HG02623 (cell line): ENCODE measurements around the gene KRT33A.

Experiments
- ATAC-seq: cut with Tn5 transposase; IDR thresholded peaks from one replicate; pipeline ENCODE4 v1.9.1; 2021; ENCODE audit warnings: moderate library complexity; ENCODE audit not compliant: unreplicated experiment

The KRT33A gene

GRCh38 chr17:41304091-41304490 is 46.5 kb downstream of the KRT33A start:
- no peak for ATAC-seq

- ATAC-seq = no peak
Observed at GRCh38 chr17:41302981-41303380, 47.6 kb downstream of the KRT33A start.

DNA sequence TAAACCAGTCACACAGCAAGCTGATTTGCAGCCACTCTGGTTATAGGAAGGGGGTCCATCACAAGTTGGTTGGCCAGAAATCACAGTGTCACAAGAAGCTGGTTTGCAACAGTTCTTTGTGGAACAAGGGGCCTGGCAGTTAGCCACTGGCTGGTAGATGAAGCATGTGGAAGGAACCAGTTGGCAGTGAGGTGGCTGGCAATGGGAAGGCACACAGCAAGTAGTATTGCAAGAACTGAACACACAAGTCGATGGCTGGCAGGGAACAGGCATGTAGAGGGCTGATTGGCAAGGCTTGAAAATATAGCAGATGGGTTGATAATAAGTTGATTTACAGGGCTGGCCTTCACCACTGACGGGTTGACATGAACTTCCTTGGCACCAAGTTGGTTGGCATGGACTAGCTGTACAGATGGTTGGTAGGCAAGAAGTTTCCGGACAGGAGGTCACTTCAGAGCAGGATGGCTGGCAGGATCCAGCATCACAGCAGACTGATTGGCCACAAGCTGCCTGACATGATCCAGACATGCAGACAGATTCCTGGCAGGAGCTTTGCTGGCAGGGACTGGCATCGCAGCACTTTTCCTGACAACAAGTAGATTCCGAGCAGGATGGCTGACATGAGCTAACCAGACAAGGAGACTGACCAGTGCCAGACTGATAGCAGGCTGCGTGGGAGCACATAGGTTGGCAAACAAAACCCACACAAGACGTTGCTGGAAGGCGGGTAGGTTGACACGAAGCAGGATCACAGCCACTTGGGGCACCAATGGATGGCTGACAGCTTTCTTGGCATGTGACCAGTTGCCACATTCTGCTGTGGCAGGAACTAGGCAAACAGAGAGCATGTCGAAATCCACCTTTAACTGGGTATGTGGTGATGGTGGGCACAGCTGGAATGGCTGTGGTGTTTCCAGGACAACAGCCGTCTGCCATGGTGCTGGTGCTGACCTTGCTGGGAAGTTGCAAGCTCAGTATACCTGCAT is 48.4 kb downstream of the KRT33A start, which contains the start of gene KRTAP29-1:
Gene KRTAP29-1 (minus strand): TSS at position 936 of the 986 bp plus-strand sequence. CDS start 0 bp downstream, at position 936.
- no peak for ATAC-seq

DNA sequence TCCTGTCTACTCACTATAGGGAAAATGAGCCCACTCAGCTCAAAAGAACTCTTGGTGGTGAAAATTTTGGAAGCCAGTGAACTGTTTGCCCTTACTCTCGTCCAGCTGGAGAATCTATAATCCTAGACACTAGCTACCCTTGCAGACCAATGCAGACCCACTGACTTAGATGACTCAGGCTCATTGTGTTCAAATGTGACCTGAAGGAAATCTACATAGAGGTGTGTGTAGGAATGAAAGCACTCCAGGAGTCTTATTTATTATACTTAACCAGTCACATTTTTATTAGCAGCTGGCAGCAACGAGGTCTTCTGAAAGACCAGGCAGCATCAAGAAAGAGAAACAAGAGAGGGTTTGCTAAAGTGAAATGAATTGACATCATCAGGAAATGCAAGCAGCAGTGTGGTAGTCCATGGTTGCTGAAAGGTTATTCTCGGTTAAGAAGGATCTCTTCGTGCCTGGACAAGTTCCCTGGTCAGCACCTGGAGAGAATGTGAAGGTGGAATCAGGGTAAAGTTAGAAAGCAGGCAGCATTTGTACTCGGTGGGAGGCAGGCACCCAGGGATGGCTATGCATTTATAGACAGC is 49.3 kb downstream of the KRT33A start:
- ATAC-seq = no peak

- ATAC-seq = no peak
Observed at GRCh38 chr17:41298458-41299135, 52.0 kb downstream of the KRT33A start.

DNA sequence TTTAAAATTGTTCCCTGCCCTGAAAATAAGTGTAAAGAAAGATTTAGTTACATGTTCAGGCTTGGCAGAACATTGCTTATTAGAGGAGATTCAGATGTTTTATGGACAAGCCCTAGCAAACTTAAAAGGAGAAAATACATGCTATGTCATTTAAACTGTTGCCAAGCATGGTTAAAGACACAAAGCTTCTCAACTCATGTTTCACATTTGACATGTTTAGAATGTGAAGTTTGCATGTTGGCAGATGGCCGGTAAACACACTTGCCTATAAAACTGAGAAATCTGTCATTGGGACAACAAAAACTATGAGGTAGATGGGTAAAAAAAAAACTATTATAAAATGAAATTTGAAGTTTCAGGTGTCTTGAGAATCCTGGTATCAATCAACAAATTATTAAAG is 53.8 kb downstream of the KRT33A start:
- no peak for ATAC-seq
